NCI-H2196 treated with DMSO at 0.1 percent for 48 hours (cell line): ENCODE data around the gene FAM110D.

Source experiments
- DNase-seq: peaks from one replicate; lab custom pipeline; 2025; ENCODE audit not compliant: unreplicated experiment; lab: John Stamatoyannopoulos, UW

FAM110D gene

DNA sequence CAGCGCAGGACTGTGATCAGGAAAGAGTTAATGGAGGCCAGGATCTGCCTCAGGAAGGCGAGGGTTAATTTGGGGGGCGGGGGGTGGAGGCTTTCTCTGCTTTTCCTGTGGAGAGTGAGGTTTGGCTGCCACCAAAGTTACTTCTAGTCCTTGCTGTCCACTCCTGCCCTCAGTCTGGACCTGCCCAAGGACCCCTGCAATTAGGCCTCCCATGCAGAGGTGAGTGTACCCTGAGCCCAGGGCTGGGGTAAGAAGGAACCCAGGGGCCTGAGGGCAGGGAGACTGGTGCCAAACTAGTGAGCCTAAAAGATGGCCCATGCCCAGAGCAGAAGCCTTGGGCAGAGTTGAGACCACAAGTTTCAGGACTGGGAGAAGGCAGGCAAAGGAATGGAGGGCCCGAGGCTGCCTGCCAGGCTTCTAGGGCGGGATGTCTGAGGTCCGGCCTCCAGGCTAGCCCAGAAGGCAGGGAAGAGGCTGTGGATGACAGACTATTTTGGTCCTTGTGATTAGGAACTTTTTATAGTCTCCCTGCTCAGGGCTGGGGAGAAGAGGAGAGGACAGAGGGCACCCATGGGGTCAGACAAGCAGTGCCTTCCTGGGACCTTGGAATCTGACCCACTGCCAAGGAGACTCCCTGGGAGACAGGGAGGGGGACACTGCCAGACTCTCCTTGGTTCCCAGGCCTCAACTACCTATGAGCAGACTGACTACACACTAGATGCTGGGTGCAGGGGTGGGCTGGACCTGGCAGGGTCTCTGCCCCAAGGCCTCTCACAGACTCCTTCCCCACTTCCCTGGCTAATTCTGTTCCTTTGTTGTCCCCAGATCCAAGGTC, at the start of gene FAM110D:
Gene FAM110D, plus strand, starts transcription at position 172 of the 835 bp plus-strand sequence. CDS start 2,213 bp downstream, outside the sequence.
- DNase-seq, result no peak

DNA sequence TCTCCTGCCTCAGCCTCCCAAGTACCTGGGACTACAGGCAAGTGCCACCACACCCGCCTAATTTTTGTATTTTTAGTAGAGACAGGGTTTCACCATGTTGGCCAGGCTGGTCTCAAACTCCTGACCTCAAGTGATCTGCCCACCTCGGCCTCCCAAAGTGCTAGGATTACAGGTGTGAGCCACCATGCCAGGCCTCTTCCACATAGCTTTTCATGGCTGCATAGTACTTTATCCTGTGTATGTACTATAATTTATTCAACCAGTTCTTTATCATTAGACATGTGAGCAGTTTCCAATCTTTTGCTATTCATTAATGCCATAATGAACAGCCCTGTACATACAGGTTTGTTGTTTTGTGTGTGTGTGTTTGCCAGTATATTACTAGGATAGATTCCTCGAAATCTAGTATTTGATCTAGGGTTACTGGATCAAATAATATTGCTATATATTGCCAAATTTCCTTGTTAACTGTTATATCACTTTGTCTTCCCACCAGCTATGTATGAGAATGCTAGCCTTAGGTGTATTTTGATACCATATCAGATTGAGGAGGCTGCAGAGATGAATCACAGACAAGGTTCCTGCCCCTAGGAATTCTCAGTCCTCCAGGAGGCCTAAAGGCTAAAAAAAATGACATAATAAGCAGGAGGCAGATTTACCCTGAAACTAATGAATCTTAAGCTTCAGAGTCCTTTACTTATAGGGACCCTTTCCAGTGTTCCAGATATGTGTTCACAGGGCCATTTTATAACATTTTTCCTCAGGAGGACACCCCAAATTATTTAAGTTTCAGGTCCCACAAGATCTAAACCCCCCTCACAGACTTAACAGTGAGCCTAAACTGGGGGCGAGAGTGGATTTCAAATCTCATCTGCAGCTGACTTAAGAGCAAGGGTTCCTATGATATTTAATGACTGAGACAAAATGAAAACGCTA, 49.4 kb upstream of the FAM110D start:
- DNase-seq, result no peak

DNA sequence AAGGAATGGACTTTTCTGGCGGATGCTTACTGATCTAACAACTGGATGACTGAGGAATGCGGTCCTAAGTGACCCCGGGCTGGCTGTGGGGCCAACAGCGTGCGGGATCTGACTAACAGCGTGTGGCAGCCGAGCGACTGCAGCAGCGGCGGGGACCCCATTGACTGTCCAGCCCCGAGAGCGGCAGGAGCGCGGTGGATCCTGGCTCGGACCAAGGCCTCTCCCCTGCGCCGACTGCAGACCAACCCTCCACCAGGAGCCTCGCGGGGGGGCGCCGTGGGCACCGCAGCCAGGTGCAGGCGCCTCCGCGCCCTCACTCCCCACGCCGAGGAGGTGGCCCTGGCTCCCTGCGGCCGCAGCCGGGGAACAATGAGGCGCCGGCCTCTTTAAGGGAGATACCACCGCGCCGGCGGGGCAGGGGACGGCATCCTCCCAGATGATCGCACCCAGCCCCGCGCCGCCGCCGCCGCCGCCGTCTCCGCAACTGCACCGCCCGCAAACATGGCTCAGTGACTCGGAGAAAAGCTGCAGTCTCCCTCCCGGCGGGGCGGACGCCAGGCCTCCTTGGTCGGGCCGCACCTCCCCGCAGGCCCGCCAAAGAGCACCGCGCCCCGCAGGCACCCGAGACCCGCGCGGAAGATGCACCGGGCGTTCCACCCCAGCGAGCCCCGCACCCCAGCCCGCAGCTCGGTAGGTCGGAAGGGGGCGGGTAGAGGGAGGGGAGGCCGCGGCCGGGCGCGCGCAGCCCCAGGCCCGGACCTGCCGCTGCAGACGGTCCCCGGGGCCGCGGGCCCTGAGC, 47.9 kb upstream of the FAM110D start:
- peak; percentile 48 for DNase-seq

DNA sequence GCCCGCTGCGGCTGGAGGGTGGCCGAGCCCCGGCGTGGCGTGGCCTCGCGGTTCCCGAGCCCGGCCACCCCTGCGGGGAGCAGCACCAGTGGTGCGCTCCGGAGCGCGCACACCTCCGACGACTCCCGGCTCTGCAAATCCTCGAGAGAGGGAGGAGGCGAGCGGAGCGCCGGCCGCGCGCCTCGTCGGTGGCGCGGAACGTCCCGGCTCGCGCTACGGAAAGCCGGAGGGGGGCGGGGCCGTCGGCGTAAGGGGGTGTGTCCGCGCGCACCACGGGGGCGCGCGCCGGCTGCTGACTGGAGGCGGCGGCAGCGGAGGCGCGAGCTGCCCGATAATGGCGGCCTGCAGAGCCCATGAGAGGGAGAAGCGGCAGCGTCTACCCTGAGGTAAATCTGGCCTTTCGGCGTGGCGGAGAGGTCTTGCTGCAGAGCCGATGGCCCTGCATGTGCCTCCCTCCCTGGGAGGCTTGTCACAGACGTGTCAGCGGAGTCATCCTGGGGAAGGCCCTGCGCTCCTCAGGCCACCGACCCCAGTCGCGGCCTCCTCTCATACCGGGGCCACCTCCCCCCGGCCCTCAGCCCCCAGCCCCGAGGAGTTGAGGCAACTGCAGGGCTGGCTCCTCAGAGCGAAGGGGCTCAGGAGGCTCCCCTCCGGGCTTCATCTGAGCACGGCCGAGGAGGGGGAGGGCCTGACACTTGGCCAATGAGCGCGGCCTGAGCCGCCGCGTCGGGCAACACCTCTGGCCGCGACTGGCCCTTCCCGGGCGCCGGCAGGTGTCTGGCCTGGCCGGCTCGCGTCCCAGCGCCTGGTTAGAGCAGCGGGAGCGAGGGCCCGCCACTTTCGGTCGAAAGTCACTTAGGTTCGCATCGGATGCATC, 47.1 kb upstream of the FAM110D start, which contains the start of gene PDIK1L:
Gene PDIK1L, plus strand, starts transcription at position 295 of the 877 bp plus-strand sequence. CDS start 2,485 bp downstream, outside the sequence.
- peak; percentile 84 for DNase-seq

DNA sequence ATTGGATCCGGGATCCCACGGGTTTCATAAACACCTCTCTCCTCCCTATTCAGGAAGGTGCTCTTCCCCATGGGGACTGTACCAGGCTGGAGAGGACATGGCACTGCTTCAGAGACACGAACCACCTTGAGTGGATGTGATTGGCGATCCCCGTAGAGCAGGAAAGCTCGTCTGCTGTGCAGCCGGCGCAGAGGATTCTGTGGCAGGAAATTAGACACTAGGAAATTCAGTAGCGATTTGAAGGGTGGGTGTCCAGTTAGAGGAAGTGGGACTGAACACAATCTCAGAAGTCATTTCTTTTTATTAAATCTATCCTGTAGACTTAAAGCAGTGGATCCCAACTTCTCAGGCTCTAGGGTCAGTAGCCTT, 46.5 kb upstream of the FAM110D start:
- DNase-seq, result no peak

DNA sequence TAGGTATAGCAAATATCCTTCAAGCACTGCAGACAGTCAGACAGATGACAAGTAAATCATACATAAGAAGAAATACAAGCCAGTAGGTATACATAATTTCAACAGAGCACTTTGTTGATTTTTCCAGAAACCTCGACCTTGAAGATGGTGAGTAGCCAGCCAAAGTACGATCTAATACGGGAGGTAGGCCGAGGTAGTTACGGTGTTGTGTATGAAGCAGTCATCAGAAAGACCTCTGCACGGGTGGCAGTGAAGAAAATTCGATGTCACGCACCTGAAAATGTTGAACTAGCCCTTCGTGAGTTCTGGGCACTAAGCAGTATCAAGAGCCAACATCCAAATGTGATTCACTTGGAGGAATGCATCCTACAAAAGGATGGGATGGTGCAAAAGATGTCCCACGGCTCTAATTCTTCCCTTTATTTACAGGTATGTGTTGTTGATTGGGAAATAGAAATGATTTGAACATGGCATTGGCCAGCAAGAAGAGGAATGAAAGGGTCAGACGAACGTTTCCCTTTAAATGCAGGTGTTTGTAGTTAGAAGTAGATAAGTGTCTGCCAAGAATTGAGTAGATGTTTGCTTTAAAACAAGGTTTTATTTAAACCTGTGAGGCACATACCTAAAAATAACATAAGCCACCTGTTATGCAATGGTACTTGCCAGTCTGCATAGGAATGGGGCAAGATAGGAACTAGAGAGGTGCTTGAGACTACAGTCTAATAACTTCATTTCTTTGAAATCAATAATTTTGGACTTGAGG, 44.5 kb upstream of the FAM110D start:
- no peak for DNase-seq

DNA sequence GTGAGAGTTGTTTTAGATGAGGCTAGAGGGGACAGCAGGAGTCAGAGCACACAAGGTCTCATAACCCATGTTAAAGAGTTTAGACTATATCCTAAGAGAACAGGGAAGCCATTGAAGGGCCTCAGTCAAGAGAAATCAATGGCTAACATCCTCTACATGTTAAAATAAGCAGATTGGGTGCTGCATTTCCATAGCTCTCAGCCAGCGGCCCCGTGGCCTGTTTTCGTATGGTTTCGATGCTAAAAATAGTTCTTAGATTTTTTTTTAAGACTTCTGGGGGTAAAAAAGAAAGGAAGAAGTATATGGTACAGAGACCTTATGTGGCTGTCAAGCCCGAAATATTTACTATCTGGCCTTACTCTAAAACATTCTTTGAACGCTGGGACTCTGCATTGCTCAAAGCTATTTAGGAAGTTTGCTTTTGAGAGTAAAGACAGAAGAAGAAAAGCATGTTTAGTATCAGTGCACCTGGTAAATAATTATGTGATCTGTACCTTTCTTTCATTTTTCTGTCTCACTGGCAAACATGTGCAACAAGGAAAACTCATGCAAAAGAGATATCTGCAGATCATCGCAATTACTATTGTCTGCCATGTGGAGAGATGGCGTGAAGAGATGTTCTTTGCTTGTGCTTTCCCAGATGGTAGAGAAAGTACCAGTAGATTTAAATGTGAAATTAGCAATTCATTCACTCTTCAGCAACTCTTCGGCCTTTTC, 38.8 kb upstream of the FAM110D start:
- DNase-seq, result no peak

DNA sequence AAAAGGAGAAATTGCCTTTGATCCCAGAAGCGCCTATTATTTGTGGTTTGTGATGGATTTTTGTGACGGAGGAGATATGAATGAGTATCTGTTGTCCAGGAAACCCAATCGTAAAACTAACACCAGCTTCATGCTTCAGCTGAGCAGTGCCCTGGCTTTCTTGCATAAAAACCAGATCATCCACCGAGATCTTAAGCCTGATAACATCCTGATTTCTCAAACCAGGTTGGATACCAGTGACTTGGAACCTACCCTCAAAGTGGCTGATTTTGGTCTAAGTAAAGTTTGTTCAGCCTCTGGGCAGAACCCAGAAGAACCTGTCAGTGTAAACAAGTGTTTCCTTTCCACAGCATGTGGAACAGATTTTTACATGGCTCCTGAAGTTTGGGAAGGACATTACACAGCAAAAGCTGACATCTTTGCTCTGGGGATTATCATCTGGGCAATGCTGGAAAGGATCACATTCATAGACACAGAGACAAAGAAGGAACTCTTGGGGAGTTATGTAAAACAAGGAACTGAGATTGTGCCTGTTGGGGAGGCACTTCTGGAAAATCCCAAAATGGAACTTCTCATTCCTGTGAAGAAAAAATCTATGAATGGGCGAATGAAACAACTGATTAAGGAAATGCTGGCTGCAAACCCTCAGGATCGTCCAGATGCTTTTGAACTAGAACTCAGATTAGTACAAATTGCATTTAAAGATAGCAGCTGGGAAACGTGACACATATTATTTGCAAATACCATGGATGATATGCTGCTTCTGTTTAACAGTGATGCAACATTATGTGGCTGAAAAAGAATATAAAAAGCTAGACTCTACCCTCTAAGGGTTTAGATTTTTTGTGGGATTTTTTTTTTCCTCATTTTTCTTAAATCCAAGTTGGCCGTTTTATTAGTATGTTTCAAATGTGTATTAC, 36.8 kb upstream of the FAM110D start:
- DNase-seq, result no peak

DNA sequence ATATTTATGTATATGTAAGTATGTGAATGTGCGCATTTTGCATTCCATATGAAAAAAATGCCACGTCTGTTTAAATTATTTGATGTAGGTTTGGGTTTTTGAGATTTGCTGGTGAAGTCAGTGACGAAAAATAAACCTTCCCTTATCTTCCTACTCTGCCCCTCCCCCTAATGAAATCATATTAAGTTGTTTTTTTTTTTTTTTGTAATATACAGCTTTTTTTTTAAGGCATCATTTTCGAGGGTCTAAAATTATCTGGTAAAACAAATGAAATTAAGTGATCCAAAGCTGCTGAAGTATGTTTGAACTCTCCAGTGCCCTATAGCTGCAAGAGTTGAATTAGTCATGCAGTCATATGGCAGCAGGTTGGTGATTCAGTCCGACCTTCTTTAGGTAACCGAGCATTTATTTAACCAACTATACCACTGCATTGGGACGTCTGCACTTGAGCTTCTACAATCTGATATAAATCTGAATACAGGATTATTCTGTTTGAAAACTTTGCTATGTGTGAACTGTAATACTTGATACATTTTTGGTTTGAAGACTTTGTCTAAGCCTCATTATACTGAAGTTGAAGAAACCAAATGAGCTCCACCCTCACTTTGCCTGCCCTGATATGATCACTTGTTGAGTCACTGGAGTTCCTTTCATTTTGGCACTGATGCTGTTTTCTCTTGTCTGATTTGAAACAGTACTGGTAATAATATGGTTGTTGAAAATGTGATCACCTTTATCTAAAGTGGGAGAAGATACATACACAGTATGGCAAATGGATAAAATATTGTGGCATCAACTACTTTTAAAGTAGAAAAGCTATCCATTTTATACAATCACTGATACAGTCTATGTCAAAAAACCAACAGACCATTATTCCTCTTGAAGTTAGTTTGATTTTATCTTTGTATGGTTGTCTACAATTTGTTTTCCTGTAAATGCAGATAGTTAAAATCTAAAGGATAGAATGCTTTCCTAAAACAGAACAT, 35.6 kb upstream of the FAM110D start:
- no peak for DNase-seq

DNA sequence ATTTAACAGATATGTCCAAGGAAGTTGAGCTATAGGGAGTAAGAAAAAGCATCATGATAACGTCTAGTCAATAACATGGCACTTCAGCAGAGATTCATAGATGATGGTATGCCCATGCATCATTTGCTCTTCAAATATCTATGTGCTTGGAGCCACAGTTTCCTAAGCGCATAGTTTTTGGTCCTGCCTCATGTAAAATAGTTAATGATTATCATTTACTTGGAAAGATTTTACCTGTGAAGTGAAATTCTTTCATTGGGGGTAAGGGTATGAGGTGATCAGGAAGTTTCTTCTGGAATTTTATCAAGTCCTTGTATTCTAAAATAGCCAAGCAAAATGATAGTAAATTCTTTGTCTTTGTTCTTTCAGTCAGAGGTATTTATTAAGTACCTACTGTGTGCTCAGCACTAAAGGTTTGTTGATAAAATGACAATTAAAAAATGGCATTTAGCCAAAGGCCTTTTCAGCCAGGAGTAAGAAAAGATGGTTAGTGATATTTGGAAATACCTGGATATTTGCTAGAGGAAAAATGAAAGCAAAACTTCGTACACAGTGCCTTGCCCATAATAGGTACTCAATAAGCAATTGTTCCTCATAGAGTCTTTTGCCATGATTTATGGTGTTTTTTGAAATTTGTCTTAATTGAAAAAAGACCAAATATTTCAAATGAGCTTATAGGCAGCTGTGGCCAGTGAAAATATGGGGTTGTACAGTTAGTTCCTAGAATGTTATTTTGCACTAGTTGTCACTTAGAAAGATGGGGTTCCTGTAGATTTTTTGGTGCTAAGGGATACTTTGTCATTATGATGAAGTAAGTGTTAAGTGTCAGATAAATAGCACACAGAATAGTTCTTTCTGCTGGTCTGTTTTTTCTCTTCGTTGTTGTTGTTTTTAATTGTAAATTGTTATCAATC, 34.2 kb upstream of the FAM110D start:
- DNase-seq, result no peak

DNA sequence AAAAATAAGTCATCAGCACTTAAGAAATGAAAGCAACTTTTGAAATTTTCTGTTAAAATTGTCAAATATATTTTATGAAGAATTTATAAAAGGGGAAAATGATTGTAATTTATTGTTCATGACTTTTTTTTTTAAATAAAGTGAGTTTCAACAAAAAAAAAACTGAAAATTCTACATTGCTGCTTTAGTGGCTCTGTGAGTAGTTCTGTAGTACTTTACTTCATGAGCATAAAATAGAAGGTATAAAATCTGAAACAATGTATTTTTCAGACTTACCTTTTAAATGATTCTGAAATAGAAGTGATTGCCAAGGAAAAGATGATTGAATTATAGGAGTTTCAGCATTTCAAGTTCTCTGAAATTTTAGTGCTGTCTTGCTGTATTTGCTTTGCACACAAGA, 33.5 kb upstream of the FAM110D start:
- DNase-seq, result no peak

DNA sequence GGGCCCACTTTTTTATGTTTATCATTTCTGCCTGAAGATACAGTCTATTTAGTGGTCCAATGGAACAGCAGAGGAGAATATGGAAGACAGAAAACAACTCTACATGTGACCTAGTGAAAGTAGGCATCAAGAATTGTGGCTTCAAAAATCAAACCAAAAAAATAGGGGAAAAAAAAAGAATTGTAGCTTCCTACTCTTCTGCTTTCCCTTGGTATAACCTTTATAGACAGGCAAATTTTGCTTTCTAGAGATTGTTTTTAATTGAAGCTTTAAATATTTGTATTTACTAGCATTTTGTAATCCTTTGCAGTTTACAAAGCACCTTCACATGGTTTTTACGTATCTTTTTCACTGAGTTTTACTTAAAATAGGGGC, 32.9 kb upstream of the FAM110D start:
- DNase-seq, result no peak

DNA sequence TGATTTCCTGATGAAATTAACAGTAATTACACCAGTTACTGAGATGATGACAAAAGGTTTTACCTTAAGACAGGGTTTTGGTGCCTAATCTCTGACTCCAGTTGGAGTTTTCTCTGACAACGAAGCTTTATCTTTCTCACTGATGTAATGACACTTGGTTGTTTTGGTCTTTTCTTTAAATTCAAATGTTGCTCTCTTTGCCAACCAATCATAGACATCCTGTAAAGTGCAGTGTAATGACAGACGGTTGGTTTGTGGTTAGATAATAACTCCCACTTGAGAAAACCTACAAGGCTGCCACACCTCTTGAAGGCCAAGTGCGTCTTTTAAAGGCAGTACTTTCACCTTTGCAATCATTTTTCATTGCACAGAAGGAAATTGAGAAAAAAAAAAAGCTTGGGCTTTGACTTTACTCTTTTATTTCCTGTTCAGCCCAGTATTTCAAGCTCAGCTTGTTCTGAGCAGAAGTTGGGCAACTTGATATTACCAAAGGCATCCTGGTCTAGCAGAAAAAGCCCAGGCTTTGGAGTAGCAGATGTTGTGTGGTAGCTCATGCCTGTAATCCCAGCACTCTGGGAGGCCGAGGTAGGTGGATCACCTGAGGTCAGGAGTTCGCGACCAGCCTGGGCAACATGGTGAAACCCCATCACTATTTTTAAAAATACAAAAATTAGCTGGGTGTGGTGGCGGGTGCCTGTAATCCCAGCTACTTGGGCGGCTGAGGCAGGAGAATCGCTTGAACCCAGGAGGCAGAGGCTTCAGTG, 32.4 kb upstream of the FAM110D start:
- DNase-seq, result peak; percentile 61

DNA sequence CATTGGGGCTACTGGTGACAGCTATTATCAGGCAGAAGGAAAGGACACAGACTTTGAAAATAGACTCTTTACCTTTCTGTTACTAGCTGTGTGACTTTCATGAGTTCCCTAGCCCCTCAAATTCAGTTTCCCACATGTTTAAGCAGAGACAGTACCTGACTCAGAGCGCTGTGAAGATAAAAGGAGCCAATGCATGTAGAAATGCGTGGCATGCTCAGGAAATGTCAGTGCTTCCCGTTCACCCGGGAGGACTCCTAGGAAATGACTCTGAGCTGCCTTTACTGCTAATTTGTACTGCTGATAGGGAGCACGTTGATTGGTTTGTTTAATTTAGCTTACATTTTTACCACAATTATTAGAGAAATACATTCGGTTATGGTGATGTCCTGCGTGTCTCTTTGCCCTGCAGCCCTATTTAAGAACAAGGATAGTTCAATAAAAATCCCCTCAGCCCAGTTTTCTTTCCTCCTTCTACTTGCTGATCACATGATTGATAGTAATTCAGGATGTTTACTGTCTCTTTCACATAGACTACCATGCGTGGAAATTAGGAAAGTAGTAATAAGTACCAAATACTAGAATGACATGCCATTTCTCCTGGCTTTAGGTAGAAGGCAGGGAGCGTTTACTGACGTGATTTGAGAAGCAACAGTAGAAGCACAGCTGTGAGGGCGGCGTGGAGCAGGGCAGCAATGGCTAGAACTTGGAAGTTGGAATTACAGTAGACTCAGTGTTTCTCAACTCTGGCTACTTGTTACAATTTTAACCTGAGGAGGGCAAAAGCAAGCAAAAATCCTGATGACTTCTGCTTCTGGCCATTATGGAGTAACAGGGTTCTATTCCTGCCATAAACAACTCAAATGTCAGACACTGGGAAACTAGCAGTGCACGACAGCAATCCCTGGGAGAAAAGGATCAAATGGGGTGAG, 31.4 kb upstream of the FAM110D start:
- no peak for DNase-seq
